Ascending aorta (tissue), 2 donors: ENCODE data around the gene POC5. TPM values are rescaled to one million over a fixed set of nuclear protein-coding genes. Genes with fewer than 3 reads are reported as not detected.

ENCODE experiments used
- DNase-seq, 2 donors: peaks; one replicate each; pipeline ENCODE4 v3.0.0-alpha.2; 2019; ENCODE audit warnings: low spot score in 2 of 2
- H3K27ac ChIP-seq, 2 donors: fragments of 200-600 bp; sonication (generic); one replicate each; pipeline ENCODE4 v1.5.1; 2016 to 2017; ENCODE audit warnings: mild to moderate bottlenecking in 1 of 2
- H3K27me3 ChIP-seq: fragments of 200-600 bp; sonication (generic); one replicate; pipeline ENCODE4 v1.5.1; 2017
- H3K36me3 ChIP-seq, 2 donors: fragments of 200-600 bp; sonication (generic); one replicate each; pipeline ENCODE4 v1.5.1; 2016
- H3K4me1 ChIP-seq, 2 donors: fragments of 200-600 bp; sonication (generic); one replicate each; pipeline ENCODE4 v1.5.1; 2016 to 2017; ENCODE audit warnings: mild to moderate bottlenecking in 1 of 2
- H3K4me3 ChIP-seq, 2 donors: fragments of 200-600 bp; sonication (generic); one replicate each; pipeline ENCODE4 v1.5.1; 2016 to 2017; ENCODE audit warnings: mild to moderate bottlenecking in 1 of 2
- H3K9me3 ChIP-seq, 2 donors: fragments of 200-600 bp; sonication (generic); one replicate each; pipeline ENCODE4 v1.5.1; 2016
- intact Hi-C: fragments of 100-400 bp; cut with DNase I; formaldehyde crosslinking; loops from one replicate; pipeline ENCODE4 v1.15.1; 2023
- total RNA-seq: library from RNA; depleted of rRNA; stranded (reverse); fragments of >200 nt; gene quantifications from one replicate; pipeline ENCODE4 v1.1.0, GENCODE V29; 2016
- TF ChIP-seq, protein P1 (sequence below), 3 experiments: fragments of 200-600 bp in 2 of 3; fragments of 450-650 bp in 1 of 3; sonication (generic) in 2 of 3; IDR thresholded peaks; one replicate each; pipeline ENCODE4 v1.5.1; 2016 to 2019; ENCODE audit warnings: antibody characterized with exemption in 3 of 3, mild to moderate bottlenecking in 1 of 3, moderate library complexity in 1 of 3

POC5 gene
- total RNA-seq, 1 donor from 2014 or later: 5.3 TPM

DNA sequence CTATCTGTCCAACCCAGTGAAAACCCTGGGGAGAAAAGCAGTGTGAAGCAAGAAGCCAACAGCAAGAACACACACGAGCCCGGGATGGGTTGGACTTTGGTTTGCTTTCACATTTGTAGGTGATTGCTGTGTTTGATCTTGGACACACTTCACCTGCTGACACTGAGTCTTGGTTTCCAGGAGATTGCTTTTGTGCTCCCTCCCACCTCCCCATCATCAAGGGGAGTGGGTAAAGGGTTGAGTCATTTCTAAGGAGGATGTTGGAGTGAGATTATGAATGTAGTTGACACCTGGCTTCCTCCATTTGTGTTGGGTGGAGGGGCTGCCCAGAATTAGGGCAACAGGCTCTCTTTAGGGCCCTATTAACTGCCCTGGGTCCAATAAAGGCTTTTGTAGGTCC is 68.5 kb downstream of the POC5 start:
- H3K9me3 ChIP-seq: no peaks in the 10 kb centered on the region
- H3K36me3 ChIP-seq: no peaks in the 10 kb centered on the region
- no peak for DNase-seq
- H3K27me3 ChIP-seq: no peaks in the 10 kb centered on the region
- no peak overlapping the region for H3K27ac ChIP-seq
- no peak overlapping the region for H3K4me3 ChIP-seq
- intact Hi-C loops: no loop called here
- TF ChIP-seq, protein P1, sequence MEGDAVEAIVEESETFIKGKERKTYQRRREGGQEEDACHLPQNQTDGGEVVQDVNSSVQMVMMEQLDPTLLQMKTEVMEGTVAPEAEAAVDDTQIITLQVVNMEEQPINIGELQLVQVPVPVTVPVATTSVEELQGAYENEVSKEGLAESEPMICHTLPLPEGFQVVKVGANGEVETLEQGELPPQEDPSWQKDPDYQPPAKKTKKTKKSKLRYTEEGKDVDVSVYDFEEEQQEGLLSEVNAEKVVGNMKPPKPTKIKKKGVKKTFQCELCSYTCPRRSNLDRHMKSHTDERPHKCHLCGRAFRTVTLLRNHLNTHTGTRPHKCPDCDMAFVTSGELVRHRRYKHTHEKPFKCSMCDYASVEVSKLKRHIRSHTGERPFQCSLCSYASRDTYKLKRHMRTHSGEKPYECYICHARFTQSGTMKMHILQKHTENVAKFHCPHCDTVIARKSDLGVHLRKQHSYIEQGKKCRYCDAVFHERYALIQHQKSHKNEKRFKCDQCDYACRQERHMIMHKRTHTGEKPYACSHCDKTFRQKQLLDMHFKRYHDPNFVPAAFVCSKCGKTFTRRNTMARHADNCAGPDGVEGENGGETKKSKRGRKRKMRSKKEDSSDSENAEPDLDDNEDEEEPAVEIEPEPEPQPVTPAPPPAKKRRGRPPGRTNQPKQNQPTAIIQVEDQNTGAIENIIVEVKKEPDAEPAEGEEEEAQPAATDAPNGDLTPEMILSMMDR (IDR thresholded peaks at IDR 0.05): no peak
- no peaks in the 10 kb centered on the region for H3K4me1 ChIP-seq

DNA sequence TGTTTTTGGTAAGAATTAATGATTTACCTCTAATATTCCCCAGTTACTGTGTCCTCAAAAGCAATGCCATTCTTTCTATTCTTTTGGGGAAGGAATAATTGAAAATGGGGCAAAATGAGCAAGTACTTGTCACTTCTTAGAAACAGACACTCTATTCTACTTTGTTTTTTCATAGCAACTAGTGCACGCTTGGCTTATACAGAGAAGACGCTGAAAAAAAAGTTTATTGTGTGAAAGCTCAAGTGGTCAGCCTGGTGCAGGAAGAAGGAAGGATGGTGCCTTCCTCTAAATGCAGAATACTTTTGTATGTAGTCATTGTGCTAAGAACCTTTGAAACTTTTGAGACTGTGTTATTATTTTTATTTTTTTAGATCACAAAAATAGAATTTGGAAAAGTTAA is 76.4 kb downstream of the POC5 start:
- Histone ChIP-seq H3K36me3 (no peaks in the 10 kb centered on the region), H3K4me1 (no peaks in the 10 kb centered on the region), H3K9me3 (no peaks in the 10 kb centered on the region), H3K4me3 (no peak overlapping the region), H3K27me3 (no peaks in the 10 kb centered on the region), H3K27ac (no peak overlapping the region)
- no peak for DNase-seq
- intact Hi-C loops: no loop called here
- TF ChIP-seq, protein P1 (IDR thresholded peaks at IDR 0.05): no peak

DNA sequence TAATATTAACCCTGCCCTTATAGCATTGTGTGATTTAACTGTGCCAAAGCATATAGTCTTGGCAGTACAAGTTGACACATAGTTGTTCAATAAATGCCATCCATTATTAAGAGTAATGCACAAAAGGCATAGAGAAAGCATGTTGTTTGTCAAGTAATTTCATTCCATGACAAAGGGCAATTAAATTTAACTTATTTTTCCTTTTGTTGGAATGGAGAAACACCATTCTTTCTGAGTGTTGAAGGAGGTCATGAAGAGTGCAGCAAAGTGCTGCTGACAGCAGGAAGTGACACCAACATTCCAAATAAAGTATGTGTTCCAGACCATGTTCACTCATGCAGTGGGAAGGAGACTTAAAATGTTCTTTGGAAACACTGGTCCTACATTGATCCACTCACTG is 76.8 kb downstream of the POC5 start:
- DNase-seq: no peak
- no peak overlapping the region for H3K4me3 ChIP-seq
- intact Hi-C loops: no loop called here

DNA sequence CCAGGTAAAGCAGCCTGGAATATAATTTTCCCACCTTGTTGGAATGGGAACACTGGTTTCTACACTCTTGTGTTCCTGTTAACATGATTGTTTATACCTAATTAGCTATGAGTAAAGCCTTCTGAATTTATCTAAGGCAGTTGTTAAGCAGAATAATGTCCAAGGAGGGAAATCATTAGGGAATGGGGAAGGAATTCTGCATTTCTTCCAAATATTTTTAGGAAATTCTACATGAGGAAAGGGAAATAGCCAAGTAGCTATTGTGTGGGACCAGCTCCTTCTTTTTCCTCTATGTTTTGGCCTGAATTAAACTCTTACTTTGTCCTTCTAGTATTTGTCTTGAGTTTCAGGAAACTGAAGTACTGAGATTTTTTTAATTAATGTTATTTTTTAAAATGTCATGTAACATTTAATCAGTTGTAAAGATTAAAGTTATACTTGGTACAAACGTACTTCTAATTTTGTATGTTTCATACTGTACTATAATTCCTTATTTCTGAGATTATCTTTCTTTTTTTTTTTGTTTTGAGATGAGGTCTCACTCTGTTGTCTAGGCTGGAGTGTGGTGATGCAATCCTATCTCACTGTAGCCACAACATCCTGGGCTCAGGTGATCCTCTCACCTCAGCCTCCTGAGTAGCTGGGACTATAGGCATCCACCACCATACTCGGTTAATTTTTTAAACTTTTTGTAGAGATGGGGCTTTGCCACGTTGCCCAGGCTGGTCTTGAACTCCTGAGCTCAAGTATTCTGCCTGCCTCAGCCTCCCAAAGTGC is 77.5 kb downstream of the POC5 start:
- Histone ChIP-seq H3K4me3 (no peak overlapping the region), H3K27me3 (no peaks in the 10 kb centered on the region), H3K36me3 (no peaks in the 10 kb centered on the region), H3K9me3 (no peaks in the 10 kb centered on the region), H3K4me1 (no peaks in the 10 kb centered on the region), H3K27ac (no peak overlapping the region)
- TF ChIP-seq, protein P1 (IDR thresholded peaks at IDR 0.05): no peak
- no peak for DNase-seq
- intact Hi-C loops: no loop called here

More for the DNA sequence above, 76.8 kb downstream of the POC5 start:
- Histone ChIP-seq H3K27ac (no peak overlapping the region), H3K27me3 (no peaks in the 10 kb centered on the region), H3K4me1 (no peaks in the 10 kb centered on the region), H3K36me3 (no peaks in the 10 kb centered on the region), H3K9me3 (no peaks in the 10 kb centered on the region)
- TF ChIP-seq, protein P1 (IDR thresholded peaks at IDR 0.05): no peak

DNA sequence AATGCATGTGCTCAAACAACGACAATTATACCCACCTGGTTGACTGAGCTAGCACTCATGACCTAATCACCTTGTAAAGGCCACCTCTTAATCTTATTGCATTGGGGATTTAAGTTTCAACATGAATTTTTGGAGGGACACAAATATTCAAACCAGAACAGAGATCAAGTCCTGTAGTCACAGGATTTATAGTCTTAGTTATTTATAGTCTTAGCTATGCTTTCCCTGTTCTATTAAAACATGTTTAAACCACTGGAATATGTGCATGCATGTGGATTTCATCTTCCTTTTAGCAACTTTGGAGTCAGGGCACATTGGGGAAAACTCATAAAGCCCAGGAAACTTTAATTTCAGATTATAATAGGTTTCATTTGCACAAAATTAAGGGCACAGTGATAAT is 79.3 kb downstream of the POC5 start:
- H3K36me3 ChIP-seq: no peaks in the 10 kb centered on the region

More for the DNA sequence above, 79.3 kb downstream of the POC5 start:
- Histone ChIP-seq H3K4me1 (no peaks in the 10 kb centered on the region), H3K27me3 (no peaks in the 10 kb centered on the region), H3K9me3 (no peaks in the 10 kb centered on the region), H3K27ac (no peak overlapping the region), H3K4me3 (no peak overlapping the region)
- intact Hi-C loops: no loop called here
- no peak for DNase-seq
- TF ChIP-seq, protein P1 (IDR thresholded peaks at IDR 0.05): no peak
